ENCODE results near the gene FLT4. TPM values are rescaled to one million over a fixed set of nuclear protein-coding genes. Genes with fewer than 3 reads are reported as not detected.
A peak's percentile ranks its signal among the peaks of the same experiment; 100 is the strongest.

Gene FLT4
- total and polyA plus RNA-seq, 12 donors = 3.3 to 80.1 (median 25.5) TPM

DNA sequence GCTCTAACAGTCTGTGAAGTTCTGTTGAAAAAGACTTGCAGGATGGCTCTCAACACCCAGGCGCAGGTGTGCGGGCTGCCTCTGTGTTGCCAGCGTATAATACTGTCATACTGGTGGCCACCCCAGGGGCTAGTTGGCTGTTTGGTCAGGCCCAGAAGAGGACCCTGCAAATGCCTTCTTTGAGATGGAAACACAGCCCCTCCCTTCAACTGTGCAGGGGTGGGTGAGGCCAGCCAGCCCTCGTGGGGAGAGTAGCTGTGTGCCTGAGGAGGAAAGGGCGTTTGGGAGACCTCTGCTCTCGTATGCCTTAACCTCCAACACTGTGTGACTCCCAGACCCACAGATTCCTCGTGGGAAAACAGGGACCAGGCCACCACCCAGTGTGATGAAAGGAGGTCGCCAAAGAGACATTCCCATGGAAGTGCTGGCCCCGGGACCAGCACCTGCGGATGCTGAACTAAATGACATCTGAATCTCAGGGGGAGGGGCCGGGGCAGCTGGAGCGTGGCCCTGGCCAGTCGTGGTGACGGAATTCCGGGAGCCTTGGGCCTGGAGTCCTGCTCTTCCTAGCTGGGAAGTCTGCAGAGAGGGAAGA is 46.8 kb downstream of the FLT4 start:
- no peaks in the 10 kb centered on the region for H3K27me3 ChIP-seq
- no peaks in the 10 kb centered on the region for H3K36me3 ChIP-seq (replicated peaks in 1 of 2)
- 66 to 88% (median 72%) methylated on average over 8 to 15 of the region's 15 CpGs for WGBS, 4 donors
- TF ChIP-seq POLR2A (IDR thresholded peaks at IDR 0.05) = no peak
- TF ChIP-seq, protein P1, sequence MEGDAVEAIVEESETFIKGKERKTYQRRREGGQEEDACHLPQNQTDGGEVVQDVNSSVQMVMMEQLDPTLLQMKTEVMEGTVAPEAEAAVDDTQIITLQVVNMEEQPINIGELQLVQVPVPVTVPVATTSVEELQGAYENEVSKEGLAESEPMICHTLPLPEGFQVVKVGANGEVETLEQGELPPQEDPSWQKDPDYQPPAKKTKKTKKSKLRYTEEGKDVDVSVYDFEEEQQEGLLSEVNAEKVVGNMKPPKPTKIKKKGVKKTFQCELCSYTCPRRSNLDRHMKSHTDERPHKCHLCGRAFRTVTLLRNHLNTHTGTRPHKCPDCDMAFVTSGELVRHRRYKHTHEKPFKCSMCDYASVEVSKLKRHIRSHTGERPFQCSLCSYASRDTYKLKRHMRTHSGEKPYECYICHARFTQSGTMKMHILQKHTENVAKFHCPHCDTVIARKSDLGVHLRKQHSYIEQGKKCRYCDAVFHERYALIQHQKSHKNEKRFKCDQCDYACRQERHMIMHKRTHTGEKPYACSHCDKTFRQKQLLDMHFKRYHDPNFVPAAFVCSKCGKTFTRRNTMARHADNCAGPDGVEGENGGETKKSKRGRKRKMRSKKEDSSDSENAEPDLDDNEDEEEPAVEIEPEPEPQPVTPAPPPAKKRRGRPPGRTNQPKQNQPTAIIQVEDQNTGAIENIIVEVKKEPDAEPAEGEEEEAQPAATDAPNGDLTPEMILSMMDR (IDR thresholded peaks at IDR 0.05) = no peak
- DNase-seq = peak in 2 of 7 donors; percentile 5 to 8
- intact Hi-C loops (cut with DNase I) = loop anchor here in 1 of 2 donors (10.0 kb wide), 1 partner anchor 308 kb away; the partner anchor contains the start of gene MAPK9
- H3K9me3 ChIP-seq (replicated peaks in 1 of 3) = no peaks in the 10 kb centered on the region
- H3K4me1 ChIP-seq (replicated peaks in 1 of 2) = no peaks in the 10 kb centered on the region
- H3K27ac ChIP-seq = no peak overlapping the region
- no peak overlapping the region for H3K4me3 ChIP-seq

DNA sequence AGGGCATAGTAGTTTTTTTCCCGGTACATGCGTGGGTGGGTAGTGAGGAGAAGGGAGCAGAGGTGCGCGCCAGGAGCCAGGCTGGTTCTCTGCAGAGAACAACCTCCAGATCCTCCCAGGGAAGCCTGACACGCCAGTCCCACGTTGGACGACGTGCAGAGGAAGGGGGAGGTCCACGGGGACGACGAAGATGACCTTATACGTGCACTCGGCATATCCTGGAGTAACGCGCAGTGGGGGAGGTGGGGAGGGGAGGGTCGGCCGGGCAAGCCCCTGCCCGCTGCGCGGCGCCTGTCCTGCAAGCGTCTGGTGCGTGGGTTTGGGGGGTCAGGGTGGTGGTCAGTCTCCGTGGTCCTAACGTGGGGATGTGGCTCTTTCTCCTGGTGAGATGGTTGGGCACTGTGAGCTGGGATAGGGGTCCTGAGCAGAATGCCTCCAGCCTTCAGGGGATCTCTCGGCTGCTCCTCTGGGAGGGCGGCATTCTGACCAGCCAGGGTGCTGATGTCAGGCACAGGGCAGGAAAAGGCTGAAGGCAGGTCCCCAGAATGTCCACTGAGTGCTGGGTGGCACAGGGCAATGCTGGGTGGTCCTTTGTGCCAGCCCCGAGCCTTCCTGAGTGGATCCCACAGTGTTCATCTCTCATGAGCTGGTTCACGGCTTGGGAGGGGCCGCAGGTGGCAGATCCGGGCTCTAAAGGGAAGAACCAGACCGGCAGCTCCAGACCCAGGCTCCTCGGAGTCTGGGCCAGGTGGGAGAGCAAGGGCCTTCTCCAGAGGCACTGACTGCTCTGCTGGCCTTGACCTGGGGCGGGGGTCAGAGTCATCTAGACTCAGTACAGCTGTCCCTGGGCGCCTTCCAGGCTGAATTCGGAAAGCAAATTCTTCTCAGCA is 47.6 kb downstream of the FLT4 start:
- H3K27me3 ChIP-seq = no peaks in the 10 kb centered on the region
- no peaks in the 10 kb centered on the region for H3K9me3 ChIP-seq (replicated peaks in 1 of 3)
- H3K4me3 ChIP-seq = no peak overlapping the region
- no peak overlapping the region for H3K27ac ChIP-seq
- WGBS, 4 donors = 76 to 87% (median 81%) methylated on average over 8 to 36 of the region's 36 CpGs
- no peak for TF ChIP-seq POLR2A (IDR thresholded peaks at IDR 0.05)
- TF ChIP-seq, protein P1 (IDR thresholded peaks at IDR 0.05) = no peak
- no peaks in the 10 kb centered on the region for H3K36me3 ChIP-seq (replicated peaks in 1 of 2)
- intact Hi-C loops (cut with DNase I) = loop anchor here in 1 of 2 donors (10.0 kb wide), 1 partner anchor 307 kb away; the partner anchor contains the start of gene MAPK9
- H3K4me1 ChIP-seq (replicated peaks in 1 of 2) = no peaks in the 10 kb centered on the region
- peak in 3 of 7 donors; percentile 7 to 11 (median 8) for DNase-seq

DNA sequence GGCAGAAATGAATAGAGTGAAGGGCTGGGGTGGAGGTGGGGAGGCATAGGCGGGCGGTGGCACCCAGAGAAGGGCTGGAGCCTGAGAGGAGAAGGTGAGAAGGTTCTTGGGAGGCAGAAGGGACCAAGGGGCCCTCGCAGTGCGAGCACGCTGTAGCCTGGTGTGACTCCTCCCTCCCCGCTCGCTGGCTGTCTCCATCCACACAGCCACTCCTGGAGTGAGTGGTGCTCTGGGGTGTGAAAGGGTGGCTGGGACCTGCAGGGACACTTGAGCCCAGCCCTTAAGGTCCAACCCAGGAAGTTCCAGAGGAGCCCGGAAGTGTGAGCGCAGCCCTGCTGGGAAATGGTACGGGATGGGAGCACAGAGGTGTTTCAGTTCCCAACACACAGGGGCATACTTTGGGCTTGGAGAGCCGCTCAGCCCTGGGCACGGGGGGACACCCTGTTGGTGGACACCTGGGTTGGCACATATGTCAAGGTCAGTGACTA is 48.8 kb downstream of the FLT4 start:
- intact Hi-C loops (cut with DNase I) = loop anchor here in 1 of 2 donors (10.0 kb wide), 1 partner anchor 306 kb away; the partner anchor contains the start of gene MAPK9
- peak in 1 of 7 donors; percentile 10 for DNase-seq

More for the DNA sequence above, 48.8 kb downstream of the FLT4 start:
- Histone ChIP-seq H3K9me3 (replicated peaks in 1 of 3) (no peaks in the 10 kb centered on the region), H3K27ac (no peak overlapping the region), H3K27me3 (no peaks in the 10 kb centered on the region), H3K4me3 (no peak overlapping the region), H3K36me3 (replicated peaks in 1 of 2) (no peaks in the 10 kb centered on the region), H3K4me1 (replicated peaks in 1 of 2) (no peaks in the 10 kb centered on the region)
- TF ChIP-seq POLR2A (IDR thresholded peaks at IDR 0.05) = no peak
- TF ChIP-seq, protein P1 (IDR thresholded peaks at IDR 0.05) = no peak
- WGBS, 4 donors = 80 to 94% (median 87%) methylated on average over 9 to 12 of the region's 12 CpGs
